Ovary (tissue), 9 donors: ENCODE measurements around the gene GIMAP8. TPM values are rescaled to one million over a fixed set of nuclear protein-coding genes. Genes with fewer than 3 reads are reported as not detected.
A peak's percentile ranks its signal among the peaks of the same experiment; 100 is the strongest.

Source experiments
- DNase-seq, 5 donors: peaks; one replicate each; pipeline ENCODE4 v3.0.0-alpha.2; 2019 to 2020
- H3K27ac ChIP-seq, 2 donors: fragments of 200-600 bp; one replicate each; pipeline versions ENCODE4 v1.5.1 to v1.8.0; 2019 to 2022
- H3K27me3 ChIP-seq: fragments of 200-600 bp; one replicate; pipeline ENCODE4 v1.8.0; 2022
- H3K36me3 ChIP-seq: fragments of 200-600 bp; sonication (generic); one replicate; pipeline ENCODE4 v1.5.1; 2019
- H3K4me1 ChIP-seq: one replicate; pipeline ENCODE4 v1.8.1; 2013; ENCODE audit warnings: mild to moderate bottlenecking, moderate library complexity; ENCODE audit not compliant: insufficient read depth
- H3K4me3 ChIP-seq: fragments of 200-600 bp; sonication (generic); one replicate; pipeline ENCODE4 v1.5.1; 2017
- H3K9me3 ChIP-seq, 2 donors: fragments of 200-600 bp in 1 of 2; sonication (generic) in 1 of 2; one replicate each; pipeline versions ENCODE4 v1.5.1 to v1.8.1; 2013 to 2019; ENCODE audit warnings: mild to moderate bottlenecking in 1 of 2, moderate library complexity in 1 of 2
- EP300 ChIP-seq: sonication (generic); formaldehyde crosslinking; IDR thresholded peaks from one replicate; pipeline ENCODE4 v1.6.1; 2017; ENCODE audit warnings: antibody characterized with exemption
- POLR2A ChIP-seq: fragments of 450-650 bp; IDR thresholded peaks from one replicate; pipeline ENCODE4 v1.6.1; 2017; ENCODE audit warnings: antibody characterized with exemption, mild to moderate bottlenecking, moderate library complexity
- WGBS, 3 donors: extraction: QIAGEN DNeasy Blood & Tissue Kit in 1 of 3; methylation state at CpG; one replicate each; pipeline versions ENCODE4 v1.1.5 to v1.1.7; 2013 to 2017; 5-methylcytosine and 5-hydroxymethylcytosine counted together
- intact Hi-C, 4 donors: fragments of 100-400 bp; cut with DNase I; formaldehyde crosslinking; loops; one replicate each; pipeline versions ENCODE4 v1.11.0 to v1.15.1; 2022 to 2023
- polyA plus RNA-seq, 2 donors: library from polyadenylated mRNA; stranded (reverse); fragments of 200-250 nt in 1 of 2; fragments of 350-450 nt in 1 of 2; fragmentation: Illumina TruSeq in 1 of 2; extraction: RNeasy Lipid Tissue Mini Kit (QIAGEN cat#74804) in 1 of 2; gene quantifications; one replicate each; pipeline ENCODE4 v1.2.3, GENCODE V29; 2013 to 2014
- total RNA-seq, 7 donors: library from RNA; depleted of rRNA in 2 of 7; stranded (reverse); fragments of >200 nt in 2 of 7; fragmentation: NEBNext Ultra II Directional in 3 of 7; extraction: Animal tissue kit (Norgen Biotek cat#: 25700) in 3 of 7; gene quantifications; one replicate each; pipeline versions ENCODE4 v1.1.0 to v1.2.4, GENCODE V29; 2016 to 2023
- TF ChIP-seq, protein P1 (sequence below), 3 donors: fragments of 450-650 bp in 2 of 3; fragments of 200-600 bp in 1 of 3; IDR thresholded peaks; one replicate each; pipeline versions ENCODE4 v1.5.1 to v1.8.0; 2016 to 2022; ENCODE audit warnings: antibody characterized with exemption in 3 of 3, mild to moderate bottlenecking in 1 of 3
- donor health status: DM: no; HTN: no; CAD: no; lungs with moderate emphysema.
- donor health status: DM: no; HTN: no; CAD: no.
- donor health status: Bipolar disorder and iron deficiency.
- donor health status: DM: yes; HTN: yes; CAD: no.
- donor health status: DM: no; HTN: no; CAD: no.
- donor health status: DM: yes; HTN: yes; CAD: no.

The GIMAP8 gene
- total and polyA plus RNA-seq, 9 donors = 2.1 to 22.8 (median 6.9) TPM

DNA sequence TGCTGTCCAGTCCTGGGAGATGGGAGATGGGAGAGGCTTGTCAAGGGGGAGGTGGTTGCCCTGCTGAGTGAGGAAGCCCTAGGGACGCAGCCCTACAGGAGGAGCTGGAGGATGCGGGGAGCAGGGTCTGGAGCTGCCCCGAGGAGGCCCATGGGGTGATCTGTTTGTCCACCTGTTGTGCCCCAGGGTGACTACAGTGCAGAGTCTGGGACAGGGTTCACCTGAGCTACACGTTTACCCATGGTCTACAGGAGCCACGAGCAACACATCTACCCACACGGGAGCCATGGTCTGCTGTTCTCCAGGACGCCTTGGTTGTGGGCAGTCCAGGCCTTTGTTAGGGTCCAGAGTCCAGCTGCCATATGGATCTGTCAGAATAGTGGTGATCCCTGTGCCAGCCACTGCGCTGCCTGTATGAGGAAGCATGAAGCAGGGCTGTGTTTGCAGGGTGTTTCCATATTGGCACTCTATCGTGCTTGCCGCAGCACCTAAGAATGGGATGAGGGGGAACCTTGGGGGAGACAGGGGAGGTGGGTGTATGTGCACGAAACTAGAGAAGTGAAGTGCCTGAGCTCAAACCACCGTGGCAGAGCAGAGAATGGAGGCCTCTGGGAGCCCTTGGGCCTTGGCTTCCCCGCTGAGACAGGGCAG lies 47.6 kb upstream of the GIMAP8 start:
- DNase-seq = peak in 1 of 5 donors; percentile 29
- H3K27me3 ChIP-seq = no peaks in the 10 kb centered on the region
- 82 to 84% (median 82%) methylated on average over 13 of the region's 13 CpGs for WGBS, 3 donors
- H3K27ac ChIP-seq = no peak overlapping the region
- peaks cover 11% of the 10 kb centered on the region for H3K4me1 ChIP-seq
- no peaks in the 10 kb centered on the region for H3K9me3 ChIP-seq
- no peak overlapping the region for H3K4me3 ChIP-seq
- TF ChIP-seq EP300 = no peak
- TF ChIP-seq, protein P1, sequence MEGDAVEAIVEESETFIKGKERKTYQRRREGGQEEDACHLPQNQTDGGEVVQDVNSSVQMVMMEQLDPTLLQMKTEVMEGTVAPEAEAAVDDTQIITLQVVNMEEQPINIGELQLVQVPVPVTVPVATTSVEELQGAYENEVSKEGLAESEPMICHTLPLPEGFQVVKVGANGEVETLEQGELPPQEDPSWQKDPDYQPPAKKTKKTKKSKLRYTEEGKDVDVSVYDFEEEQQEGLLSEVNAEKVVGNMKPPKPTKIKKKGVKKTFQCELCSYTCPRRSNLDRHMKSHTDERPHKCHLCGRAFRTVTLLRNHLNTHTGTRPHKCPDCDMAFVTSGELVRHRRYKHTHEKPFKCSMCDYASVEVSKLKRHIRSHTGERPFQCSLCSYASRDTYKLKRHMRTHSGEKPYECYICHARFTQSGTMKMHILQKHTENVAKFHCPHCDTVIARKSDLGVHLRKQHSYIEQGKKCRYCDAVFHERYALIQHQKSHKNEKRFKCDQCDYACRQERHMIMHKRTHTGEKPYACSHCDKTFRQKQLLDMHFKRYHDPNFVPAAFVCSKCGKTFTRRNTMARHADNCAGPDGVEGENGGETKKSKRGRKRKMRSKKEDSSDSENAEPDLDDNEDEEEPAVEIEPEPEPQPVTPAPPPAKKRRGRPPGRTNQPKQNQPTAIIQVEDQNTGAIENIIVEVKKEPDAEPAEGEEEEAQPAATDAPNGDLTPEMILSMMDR (IDR thresholded peaks at IDR 0.05) = no peak
- no peak for TF ChIP-seq POLR2A
- intact Hi-C loops = loop anchor here in 1 of 4 donors (10.0 kb wide), 1 partner anchor 528 kb away; the partner anchor contains the start of gene ATP6V0E2
- no peaks in the 10 kb centered on the region for H3K36me3 ChIP-seq

DNA sequence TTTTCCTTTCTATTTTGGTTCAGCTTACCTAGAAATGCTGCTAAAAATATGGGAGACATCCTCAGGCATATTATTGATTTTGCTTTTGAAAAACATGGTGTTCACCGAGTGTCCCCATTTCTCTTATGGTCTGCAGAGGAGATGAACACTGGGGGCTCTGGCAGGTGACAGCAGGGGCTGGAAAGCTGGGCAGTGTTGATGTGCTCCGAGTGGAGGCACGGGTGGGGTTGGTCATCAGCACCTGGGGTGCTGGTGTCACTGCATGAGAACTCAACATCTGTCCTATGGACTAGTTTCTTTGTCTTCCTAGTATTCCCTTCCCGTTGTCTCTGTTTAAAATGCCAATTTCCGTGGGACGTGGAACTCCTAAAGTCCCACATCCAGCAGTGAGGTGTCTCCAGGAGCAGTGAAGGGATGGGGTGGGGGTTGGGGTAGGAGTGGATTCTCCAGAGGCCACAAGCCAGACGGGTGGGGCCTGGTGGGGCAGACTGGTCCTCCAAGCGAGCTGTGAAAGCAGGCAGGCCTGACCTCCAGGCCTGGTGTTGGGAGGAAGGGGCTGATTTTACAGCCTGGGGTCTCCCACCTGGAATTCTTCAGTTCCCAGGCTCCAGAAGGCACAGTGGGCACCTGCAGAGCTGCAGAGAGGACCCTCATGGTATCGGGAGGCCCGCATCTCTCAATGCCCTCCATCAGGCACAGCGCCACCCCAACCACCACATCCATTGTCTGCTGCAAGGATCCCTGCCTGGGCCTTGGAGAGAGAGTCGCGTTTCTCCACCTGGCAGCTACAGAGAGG lies 46.9 kb upstream of the GIMAP8 start:
- intact Hi-C loops = loop anchor here in 1 of 4 donors (10.0 kb wide), 1 partner anchor 529 kb away; the partner anchor contains the start of gene ATP6V0E2
- Histone ChIP-seq H3K27ac (no peak overlapping the region), H3K9me3 (no peaks in the 10 kb centered on the region), H3K27me3 (no peaks in the 10 kb centered on the region), H3K4me1 (peaks cover 11% of the 10 kb centered on the region), H3K36me3 (no peaks in the 10 kb centered on the region), H3K4me3 (no peak overlapping the region)
- TF ChIP-seq, protein P1 (IDR thresholded peaks at IDR 0.05) = no peak
- TF ChIP-seq EP300 = no peak
- TF ChIP-seq POLR2A = no peak
- peak in 3 of 5 donors; percentile 19 to 35 (median 27) for DNase-seq
- WGBS, 3 donors = 81 to 86% (median 84%) methylated on average over 13 of the region's 13 CpGs

DNA sequence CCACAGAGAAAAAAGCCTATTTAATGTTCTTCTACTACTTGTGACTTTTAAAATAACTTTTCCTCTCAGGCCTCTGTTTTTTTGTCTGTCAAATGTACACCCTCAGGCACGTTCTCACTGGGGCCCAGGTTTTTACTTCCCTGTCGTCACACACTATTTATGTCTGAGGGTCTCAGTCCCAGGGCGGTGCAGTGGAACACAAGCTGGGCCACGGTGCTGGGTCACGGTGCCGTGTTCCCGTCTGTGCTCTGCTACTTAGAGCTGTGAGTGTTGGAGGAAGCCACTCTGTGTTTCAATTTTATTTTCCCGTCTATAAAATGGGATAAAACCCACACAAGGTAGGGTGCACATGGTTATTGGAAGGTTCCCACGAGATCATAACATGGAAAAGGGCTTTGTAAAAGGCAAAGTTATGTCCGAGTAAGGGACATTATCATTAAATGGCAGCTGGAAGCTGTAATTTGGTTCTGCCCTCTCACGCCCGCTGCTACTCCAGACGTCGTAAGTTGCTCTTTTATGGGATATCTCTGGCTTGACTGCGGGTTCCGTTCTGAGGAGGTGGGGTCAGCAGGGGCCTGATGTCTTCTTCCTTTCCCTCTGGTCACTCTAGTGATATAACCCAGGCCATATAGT lies 46.1 kb upstream of the GIMAP8 start:
- Histone ChIP-seq H3K9me3 (no peaks in the 10 kb centered on the region), H3K27ac (peak overlapping the region; percentile 71 to 90), H3K36me3 (no peaks in the 10 kb centered on the region), H3K4me1 (peaks cover 11% of the 10 kb centered on the region), H3K27me3 (no peaks in the 10 kb centered on the region), H3K4me3 (peak overlapping the region; percentile 62)
- 25 to 29% (median 26%) methylated on average over 16 of the region's 16 CpGs for WGBS, 3 donors
- DNase-seq = peak in 1 of 5 donors; percentile 33
- TF ChIP-seq, protein P1 (IDR thresholded peaks at IDR 0.05) = no peak
- TF ChIP-seq EP300 (no peak), POLR2A (no peak)
- intact Hi-C loops = loop anchor here in 1 of 4 donors (10.0 kb wide), 1 partner anchor 529 kb away; the partner anchor contains the start of gene ATP6V0E2
